ENCODE results near the gene NF2. TPM values are rescaled to one million over a fixed set of nuclear protein-coding genes. Genes with fewer than 3 reads are reported as not detected.

Gene NF2
- total RNA-seq, 1 experiment from 2014 or later: 35.9 TPM

DNA sequence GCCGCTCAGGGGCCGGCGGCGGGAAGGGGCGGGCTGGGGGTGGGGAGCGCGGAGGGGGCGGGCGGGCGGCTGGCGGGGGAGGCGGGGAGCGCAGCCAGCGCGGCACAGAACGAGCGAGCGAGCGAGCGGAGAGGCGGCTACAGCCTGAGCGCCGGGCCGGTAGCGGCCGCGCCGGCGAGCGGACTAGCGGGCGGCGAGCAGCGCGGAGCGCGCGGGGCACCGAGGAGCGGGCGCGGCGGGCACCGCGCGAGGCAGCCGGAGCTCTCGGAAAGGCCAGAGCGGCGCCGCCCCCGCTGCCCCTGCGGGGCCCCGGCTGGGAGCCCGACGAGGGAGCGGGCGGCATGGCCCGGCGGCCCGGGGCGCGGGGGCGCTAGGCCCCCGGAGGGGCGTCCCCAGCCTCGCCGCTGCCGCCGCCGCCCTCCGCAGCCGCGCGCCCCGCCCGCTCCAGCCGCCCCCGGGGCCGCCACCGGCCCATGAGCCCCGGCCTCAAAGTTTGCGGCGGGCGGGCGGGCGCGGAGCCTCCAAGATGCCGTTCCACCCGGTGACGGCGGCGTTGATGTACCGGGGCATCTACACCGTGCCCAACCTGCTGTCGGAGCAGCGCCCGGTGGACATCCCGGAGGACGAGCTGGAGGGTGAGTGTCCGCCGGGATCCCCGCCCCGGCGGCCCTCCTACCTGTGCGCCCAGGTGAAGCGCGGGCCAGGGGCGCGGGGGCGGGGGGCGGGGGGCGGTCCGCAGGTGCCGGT lies 116.6 kb downstream of the NF2 start, which contains the start of gene CABP7:
Gene CABP7, plus strand, starts transcription at position 105 of the 747 bp plus-strand sequence. Its CDS starts 422 bp downstream, at position 527.
- DNase-seq (ENCODE audit: low read depth): no peak

DNA sequence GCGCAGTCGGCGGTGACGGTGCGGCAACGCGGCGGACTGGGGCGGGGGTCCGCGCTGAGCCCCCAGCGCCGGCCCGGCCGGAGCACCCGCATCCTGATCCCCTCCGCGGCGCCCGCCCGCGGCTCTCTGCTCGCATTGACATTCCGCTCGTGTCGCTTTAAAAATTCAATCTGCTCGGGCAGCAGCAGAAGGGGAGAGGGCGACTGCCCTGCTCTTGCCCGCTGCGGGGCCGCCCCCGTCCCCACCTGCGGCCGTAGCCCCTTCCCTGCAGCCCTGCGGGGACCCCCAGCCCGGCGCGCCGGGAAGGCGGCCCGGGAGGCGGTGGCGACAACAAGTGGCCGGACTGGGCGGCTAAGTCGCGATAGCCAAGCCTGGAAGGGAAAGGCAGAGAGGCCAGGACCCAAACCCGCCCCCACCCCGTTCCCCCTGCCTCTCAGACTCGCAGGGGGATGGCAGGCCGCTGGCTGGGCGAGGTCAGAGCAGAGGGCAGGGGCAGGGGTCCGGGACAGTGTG lies 117.4 kb downstream of the NF2 start:
- no peak for DNase-seq (ENCODE audit: low read depth)

DNA sequence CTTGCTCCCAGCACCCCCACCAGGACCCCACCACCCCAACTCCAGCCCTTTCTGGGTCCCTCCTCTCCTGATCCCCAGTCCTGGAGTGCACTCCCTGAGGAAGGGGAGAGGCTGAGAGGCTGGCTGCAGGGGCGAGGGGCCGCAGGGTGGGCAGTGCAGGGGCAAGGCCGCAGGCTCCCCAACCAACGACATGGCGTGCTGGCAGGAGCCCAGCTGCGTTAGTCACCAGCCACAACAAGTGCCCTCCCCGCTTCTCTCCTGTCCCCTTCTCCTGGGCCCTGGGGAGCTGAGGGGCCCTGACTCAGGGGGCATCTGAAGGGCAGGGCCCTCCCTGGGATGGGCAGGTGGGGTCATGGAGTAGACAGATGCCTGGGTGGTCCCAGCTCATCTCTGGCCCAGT lies 118.7 kb downstream of the NF2 start:
- DNase-seq (ENCODE audit: low read depth): peak; percentile 54

DNA sequence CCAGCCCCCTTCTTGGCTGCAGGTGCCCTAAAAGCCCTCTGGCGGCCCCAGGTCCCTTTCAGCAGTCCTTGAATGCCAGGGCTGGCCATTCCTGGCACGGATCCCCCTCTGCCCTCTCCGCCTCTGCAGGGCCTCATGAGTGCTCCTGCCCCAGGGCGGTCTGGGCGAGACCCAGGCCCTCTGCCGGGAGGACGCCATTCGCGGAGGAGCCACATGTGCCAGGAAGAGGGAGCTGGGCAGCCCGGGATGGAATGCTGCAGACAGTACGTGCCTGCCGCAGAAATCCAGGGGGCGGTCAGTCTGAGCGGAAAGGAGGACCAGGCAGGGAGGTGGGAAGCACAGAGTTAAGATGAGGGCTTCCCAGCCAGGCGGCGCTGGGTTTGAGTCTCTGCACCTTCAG lies 119.2 kb downstream of the NF2 start:
- peak; percentile 29 for DNase-seq (ENCODE audit: low read depth)

DNA sequence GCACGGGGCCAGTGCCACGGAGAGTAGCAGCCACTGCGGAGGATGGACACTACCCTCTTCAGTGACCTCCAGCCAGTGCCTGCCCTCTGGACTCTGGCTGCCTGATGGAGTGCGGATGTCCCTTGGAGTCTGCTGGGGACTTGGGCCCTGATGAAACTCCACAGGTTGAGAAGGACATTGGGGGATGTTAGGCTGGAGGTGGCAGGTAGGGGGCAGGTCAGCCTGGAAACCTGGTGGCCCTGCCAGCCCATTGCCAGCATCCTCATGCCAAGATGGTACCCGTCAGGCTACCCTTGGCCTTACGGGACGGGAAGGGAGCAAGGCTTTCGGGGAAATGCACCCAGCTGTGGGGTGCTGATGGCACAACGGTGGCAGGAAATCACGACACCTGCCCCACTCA lies 120.3 kb downstream of the NF2 start:
- DNase-seq (ENCODE audit: low read depth): no peak

DNA sequence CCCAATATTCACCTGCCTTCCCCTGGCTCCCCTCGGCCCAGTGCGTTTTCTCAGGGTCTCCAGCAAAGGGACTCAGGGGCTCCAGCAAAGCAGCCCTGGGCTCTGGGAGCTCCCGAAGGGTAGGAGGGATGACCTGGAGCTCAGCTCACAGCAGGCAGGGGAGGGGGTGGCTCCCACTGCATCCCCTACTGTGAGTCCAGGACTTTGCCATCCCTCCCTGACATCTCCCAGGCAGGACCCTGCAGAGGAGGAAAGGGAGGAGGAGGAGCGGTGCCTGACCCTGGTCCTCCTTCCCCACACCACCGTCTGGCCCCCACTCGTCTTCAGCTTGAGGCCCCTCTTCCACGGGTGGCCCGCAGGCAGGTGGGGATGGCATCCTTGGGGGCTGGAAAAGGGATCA lies 121.4 kb downstream of the NF2 start:
- no peak for DNase-seq (ENCODE audit: low read depth)

DNA sequence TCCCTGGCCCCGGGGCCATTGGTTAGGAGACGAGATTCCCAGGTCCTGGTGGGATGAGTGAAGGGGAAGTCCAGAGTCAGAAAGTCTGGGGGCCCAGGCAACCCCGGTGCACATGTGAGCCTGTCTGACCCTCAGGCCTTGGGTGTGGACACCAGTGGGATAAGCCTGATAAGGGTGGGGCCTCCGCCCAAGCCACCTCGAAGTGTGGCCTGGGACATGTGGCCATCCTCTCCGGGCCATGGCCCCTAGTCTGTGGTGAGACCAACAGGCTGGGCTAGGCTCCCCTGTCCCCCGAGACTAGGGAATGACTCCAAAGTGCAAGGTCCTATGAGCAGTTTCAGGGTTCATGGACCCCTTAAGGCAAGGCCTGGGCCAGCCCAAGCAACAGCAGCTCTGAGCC lies 122.7 kb downstream of the NF2 start:
- peak; percentile 15 for DNase-seq (ENCODE audit: low read depth)

DNA sequence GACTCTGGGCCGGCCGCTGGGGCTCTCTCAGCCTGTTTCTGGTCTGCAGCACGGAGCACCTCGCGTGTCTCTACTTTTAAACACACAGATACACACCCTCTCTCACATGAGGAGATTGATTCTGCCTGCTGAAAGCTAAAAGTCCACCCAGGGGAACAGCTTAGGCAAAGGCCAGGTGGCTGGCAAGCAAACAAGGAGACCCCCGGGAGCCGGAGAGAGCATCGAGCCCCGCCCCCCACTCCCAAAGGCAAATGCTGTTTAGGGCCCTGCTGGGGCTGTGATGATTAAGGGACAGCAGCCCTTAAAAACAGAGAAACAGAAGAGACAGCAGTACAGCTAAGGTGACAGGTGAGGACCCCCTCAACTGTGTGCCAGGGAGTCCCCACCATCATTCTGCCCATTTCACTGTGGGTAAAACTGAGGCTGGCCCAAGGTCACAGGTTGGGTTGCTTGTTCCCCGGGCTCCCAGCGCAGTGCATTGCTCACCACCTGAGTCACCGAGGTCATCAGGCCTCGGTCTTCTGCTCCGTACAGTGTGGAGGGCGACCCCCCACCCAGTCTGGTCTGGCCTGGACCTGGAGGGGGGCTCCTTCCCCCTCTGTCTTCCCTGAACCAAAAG lies 123.2 kb downstream of the NF2 start:
- no peak for DNase-seq (ENCODE audit: low read depth)

DNA sequence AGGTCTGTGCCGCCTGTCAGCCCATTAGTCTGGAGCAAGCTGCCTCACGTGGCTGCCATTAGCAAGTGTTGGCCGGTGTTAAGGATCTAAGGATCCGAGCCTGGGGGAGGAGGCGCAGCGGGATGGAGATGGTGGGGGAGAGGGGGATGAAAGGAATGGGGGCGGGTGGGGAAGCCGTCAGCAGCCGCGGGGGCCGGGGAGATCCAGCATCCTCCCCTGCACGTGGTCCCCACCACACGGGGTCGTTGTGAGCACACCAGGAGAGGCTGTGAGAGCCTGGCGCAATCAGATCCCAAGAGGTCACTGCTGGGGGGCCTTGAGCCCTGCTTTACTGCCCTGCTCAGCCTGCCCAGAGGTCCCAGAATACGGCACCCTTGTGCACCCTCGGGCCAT lies 123.7 kb downstream of the NF2 start:
- DNase-seq (ENCODE audit: low read depth): peak; percentile 23

DNA sequence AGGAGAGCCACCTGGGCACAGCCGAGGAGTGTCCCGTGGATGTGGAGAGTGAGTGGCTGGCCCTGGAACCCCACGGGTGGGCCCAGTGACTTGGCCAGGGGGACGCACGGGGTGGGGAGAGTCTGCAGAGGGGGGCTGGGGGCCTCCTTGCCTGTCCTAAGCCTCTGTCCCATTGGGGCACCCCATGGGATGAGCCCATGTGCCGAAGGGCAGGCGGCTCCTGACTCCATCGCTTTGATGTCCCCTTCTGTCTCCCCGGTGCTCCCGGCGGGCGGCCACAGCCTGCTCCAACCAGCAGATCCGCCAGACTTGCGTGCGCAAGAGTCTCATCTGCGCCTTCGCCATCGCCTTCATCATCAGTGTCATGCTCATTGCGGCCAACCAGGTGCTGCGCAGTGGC lies 125.7 kb downstream of the NF2 start:
- DNase-seq (ENCODE audit: low read depth): no peak

DNA sequence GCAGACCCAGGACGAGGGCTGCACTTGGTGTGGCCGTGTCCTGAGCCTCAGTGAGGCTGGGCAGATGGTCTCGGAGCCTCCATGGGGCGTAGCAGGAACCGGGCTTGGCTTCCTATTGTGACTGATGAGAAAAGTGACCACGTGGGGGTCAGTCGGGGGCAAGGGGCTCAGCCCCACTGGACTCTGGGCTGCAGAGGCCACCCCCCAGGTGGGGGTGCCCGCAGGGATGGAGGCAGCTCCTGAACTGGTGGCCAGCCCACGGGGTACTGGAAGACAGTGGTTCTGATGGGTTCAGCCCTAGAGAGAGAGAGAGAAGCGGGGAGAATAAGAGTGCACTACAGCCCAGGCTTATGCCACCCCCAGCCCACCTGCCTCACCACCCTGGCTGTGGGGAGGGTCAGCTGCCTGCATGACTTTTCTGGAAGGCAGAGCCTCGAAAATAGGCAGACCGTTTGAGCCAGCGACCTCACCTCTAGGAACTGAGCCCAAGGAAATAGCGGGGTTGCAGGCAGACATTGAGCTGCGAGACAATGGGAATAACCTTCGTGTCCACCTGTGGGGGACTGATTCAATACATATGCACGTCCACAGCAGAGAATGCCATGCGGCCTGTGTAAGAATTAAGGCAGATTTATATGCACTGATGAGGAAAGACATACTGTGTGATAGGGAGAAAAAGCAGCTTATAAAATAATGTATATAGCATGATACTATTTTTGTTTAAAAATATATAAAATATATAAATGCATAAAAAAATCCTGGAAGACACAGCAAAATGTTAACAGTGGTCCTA lies 127.8 kb downstream of the NF2 start:
- DNase-seq (ENCODE audit: low read depth): no peak

DNA sequence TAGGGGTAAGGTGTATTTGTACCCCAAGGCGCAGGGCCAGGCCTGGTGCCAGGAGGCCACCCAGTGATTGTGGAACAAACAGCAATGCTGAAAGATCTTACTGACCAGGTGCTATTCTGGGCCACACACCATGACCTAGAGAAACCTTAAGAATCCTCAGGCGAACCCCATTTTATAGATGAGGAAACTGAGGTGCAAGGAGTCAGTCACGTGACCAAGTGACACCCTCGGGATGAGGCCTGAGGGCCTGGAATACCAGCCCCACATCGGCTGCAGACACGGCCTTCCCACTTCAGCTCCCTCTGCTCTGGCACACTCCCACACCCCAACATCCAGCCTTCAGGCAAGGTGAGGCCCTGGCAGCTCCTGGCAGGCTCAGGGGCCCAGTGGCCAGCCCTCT lies 129.4 kb downstream of the NF2 start:
- DNase-seq (ENCODE audit: low read depth): no peak

DNA sequence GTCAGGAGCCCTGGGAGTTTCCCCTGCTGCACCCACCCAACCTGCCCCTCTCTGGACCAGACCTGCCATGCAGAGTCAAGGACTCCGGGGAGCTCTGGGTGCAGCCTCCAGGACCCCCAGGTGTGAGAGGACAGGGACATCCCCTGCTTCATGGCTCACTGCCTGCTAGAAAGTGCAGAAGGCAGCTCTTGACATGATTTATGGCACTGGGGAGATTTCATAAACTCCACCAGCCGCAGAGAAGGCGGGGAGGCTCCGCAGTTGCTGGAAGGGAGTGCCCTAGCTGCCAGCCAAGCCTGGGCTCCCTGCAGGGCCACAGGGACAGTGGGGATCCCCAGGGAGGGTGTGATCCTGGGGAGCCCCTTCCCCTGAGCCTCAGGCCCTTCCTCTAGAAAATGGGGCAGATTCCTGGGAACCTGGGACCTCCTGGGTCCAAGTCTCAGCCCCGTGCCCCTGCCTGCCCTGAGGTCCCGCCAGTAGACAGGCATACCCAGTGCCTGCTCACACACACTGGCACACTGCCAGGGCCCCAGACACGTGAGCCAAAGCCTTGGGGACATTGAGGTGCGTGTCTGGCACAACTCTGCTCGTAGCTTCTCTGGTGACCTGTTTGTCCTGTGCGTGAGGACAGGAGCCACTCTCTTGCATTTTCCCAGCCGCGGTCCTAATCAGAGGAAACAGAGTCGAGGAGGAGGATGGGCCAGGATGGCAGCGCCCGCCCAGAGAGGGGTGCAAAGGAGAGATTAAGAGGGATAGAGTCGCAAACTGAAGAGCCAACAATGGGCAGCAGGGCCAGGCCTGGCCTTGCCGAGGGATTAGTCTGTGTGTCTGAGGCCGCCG lies 130.1 kb downstream of the NF2 start:
- DNase-seq (ENCODE audit: low read depth): no peak

DNA sequence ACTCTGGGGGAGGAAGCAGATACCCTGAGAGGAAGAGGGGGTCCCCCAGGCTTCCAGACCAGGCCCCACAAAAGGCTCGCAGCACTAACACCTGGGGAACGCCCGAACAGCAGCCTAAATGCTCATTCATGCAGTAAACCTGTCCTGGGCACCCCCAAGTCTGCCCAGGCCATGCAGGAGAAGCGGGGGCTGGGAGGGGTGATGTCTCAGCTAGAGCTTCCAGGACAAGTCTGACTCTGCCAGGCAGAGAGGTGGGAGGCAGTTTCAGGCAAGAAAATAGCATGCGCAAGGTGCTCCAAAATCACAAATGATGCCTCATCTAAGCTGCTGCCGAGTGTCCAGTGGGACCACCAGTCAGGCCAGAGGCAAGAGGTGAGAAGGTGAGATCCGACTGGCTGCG lies 131.0 kb downstream of the NF2 start:
- DNase-seq (ENCODE audit: low read depth): no peak

DNA sequence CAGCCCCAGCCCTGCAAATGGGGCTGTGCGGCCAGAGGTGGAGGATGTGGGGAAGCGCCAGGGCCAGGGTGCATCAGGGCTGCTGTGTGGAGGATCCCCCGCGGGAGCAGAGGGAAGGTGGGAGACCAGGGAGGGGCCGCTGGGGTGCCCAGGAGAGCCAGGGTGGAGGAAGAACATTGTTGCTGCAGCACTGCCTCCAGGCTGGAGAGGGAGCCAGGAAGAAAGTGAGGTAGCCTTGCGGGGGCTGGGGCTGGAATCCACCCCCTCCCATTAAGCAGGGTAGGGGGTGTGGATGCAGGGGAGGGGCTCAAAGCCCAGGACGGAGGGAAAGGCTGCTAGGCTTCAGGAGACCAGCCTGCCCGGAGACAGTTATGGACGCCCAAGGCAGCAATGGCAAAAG lies 131.4 kb downstream of the NF2 start:
- no peak for DNase-seq (ENCODE audit: low read depth)

DNA sequence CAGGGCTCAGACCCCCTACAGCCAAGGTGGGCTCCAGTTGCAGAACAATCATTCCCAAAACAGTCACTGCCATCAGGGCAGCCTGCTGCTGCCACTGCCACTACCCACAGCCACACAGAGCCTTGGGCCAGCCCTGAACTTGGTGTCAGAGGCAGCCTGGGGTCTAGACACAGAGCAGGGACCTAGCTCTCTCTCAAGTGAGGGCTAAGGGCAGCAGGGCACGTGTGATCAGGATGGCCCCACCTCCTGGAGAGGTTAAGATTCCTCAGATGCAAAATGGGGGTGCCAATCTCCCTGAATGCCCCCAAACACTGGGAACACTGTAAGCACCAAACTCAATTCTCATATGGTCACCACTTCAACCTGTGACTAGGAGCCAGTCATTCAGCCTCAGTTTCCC lies 132.0 kb downstream of the NF2 start:
- DNase-seq (ENCODE audit: low read depth): no peak

DNA sequence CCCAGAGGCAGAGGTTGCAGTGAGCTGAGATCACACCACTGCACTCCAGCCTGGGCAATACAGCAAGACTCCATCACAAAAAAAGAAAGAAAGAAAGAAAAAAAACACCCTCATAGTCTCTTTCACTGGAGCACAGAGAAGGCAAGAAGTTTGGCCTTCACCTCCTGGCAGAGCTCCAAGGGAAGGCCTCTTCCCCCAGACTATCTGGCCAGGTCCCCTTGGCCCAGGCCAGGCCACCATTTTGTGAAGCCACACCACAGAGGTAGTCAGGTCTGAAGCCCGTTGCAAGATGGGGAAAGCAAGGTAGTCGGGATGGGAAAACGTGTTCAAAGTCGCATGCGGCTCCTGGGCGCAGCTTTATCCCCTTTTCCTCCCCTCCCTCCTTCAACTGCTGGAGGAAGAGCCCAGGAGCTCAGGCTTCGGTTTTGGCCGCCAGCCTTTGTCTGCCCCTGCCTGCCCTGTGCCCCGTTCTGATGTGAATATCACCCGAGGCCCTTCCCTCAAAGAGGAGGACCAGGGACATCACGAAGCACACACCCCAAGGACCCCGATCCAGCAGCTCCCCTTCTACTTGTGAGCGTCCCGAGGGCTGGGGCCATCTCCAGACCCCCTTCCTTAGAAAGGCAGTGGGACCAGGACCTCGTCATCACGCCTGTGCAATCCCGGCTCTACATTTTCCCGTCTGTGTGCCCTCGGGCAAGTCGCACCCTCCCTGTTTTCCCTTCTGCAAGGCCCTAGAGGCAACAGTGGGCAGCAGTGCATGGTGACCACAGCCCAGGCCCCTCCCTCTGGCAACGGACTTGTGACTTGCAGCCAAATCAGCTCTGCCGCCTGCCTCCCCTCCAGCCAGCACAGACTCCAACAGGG lies 134.1 kb downstream of the NF2 start:
- DNase-seq (ENCODE audit: low read depth): no peak

DNA sequence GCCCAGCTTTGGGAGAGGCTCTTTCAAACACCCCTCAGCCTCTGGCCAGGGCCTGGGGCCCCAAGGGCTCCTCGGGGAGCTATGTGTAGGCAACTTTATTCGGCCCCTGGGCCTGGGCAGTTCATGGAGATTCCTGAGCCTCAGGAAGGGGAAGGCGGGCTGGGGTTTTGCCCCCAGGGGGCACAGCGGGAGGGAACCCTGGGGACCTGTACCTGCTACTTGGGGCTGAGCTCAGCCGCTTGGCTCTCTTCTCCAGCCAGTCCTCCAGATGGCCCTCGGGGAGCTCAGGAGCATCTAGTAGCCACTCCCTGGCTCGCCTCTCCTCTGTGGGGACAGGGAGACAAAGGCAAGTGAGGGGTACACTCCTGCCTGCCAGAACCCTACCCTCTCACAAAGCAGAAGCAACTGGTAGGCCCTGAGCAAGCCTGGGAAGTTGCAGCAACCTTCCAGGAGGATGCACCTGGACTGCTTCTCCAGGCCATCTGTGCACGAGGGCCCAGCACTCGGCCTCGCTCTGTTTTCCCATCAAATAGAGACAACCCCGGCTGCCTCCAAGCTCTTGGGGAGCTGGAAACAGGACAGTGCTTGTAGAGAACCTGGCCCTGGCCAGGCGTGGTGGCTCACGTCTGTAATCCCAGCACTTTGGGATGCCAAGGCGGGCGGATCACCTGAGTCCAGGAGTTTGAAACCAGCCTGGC lies 134.8 kb downstream of the NF2 start:
- no peak for DNase-seq (ENCODE audit: low read depth)

DNA sequence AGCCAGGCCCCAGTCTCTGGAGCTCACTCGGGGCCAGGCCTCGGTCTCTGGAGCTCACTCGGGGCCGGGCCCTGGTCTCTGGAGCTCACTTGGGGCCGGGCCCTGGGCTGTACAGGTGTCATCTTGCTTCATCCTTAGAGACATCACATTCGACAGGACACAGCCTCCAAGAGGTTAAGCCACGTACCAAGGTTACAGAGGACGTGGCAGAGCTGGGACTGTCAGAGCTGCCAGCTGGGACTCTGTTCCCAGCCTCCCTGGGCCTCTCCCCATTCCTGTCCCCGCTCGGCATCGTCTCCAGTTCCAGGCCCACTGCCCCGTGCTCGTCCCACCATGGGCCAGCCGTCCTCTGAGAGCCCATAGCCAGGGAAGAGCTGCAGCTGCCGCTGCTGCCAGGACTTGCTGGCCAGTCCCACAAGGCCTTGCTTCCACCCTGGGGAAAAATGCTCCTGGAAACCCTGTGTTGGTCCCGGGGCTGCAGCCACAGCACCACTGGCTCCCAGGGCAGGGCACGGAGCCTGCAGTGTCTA lies 136.0 kb downstream of the NF2 start:
- DNase-seq (ENCODE audit: low read depth): no peak

DNA sequence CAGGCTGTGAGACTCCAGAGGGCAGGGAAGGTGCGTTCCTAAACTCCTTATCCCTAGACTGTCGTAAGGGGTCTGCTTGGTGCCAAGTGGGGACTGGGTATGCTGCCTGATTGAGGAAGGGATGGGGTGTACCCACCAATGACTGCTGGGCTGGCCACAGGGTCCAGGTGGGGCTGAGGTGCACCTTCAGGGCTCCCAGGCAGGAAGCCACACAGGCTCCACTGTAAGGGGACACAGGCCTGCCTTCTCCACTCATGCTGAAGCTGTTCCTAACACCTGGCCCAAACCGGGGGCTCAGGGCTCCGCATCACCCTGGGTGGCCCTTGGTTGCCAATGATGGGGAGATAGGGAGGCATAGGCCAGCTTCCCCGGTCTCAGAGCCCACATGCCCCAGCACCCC lies 136.8 kb downstream of the NF2 start:
- no peak for DNase-seq (ENCODE audit: low read depth)

Measured in RPMI7951 (cell line).